ENCODE results near the gene CUTA.
"Not testable (repeated sequence)": the region's sequence is repeated elsewhere in the genome, so short reads cannot be mapped to it uniquely, and the experiment has no call there.

CUTA gene

DNA sequence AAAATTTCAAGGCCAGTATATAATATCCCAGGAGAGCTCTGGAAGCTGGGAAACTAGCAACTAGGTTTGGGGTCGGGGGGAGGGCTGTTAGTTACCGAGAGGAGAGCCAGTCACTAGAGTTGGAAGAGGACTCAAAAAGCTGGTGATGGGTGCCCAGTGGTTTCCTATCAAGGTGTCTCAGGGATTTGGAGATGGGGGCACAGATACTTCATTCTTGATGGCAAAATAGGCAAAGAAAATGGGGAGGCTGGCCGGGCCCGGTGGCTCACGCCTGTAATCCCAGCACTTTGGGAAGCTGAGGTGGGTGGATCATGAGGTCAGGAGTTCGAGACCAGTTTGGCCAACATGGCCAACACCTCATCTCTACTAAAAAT, 6.3 kb downstream of the CUTA start:
- TF ChIP-seq ZNF274 (IDR thresholded peaks at IDR 0.05; ENCODE audit: low read depth, low read length), result no peak
- H3K4me3 ChIP-seq (ENCODE audit: low read length), result peak overlapping the region; percentile 80

DNA sequence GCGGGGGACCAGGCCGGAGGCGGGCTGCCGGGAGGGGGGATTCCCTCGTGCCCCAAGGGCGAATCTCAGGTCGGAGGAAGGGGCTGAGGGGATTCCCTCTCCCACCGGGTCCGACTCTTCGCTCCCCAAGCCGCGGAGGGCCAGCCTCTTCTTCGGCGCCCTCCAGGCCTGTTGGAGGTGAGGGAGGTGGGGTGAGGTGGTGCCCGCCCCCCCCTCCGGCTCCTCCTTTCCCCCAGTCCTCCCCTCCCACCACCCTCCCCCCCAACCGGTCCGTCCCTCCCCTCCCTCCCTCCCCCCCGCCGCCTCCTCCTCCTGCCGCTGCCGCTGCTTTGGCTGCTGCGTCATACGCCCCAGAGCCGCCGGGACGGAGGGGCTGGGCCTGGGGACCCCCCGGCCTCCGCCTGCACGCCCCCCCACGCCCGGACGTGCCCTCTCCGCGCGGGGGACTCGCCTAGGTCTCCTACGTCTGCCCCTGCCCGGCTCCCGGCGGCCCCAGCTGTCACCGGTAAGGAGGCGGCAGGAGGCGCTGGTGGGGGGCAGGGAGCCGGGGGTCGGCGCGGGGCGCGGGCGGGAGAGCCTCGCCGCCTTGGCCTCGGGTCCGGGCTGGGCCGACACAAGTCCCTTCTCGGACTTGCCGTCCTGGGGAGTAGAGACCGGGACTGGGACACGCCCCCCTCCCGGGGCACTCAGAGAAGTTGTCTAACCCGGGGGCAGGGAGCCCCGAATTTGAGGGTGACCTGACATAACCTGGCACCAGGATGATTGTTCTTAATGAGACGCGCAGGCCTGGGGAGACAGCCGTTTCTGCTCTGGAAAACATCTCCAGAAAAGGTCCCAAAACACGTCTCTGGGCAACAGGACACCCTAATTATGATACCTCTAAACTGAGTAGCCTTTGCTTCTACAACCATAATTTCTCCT, 6.9 kb downstream of the CUTA start, which contains the start of gene PHF1:
TSS of gene PHF1 (plus strand) at position 304 of the 921 bp plus-strand sequence. CDS start 1,250 bp downstream, outside the sequence.
- H3K4me3 ChIP-seq (ENCODE audit: low read length), result peak within 1 kb of the TSS; percentile 80
- TF ChIP-seq ZNF274 (IDR thresholded peaks at IDR 0.05; ENCODE audit: low read depth, low read length), result no peak

DNA sequence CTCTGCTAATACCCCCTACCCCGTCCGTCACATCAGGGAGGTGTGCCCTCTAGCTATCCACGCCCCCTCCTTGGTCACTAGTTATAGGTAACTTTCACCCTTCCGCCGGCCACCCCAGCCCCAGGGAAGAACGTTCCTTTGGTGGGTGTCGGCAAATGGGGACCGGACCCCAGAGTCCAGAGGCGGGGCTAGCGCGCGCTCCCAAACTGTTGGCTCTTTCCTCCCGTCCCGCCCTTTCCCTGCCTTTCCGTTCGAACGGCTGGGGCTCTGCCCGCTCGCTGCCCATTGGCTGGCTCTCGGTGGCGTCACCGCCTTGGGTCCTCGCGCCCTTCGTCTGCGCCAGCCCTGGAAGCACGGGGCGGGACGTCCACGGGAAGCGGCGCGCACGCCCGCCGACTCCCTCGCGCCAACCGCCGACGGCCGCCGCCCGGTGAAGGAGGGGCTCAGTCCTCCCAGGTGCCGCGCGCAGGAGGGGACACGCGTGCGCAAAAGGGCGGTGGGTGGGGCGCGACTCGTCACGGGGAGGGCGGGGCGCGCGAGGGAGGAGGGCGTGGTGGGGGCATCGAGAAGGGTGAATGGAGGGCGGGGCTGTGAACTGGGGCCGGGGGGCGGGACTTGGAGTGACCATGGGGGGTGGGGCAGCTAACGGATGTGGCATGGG, 7.7 kb downstream of the CUTA start:
- peak overlapping the region; percentile 65; the same call in 1 of the 2 replicates for H3K4me3 ChIP-seq (ENCODE audit: low read length)

DNA sequence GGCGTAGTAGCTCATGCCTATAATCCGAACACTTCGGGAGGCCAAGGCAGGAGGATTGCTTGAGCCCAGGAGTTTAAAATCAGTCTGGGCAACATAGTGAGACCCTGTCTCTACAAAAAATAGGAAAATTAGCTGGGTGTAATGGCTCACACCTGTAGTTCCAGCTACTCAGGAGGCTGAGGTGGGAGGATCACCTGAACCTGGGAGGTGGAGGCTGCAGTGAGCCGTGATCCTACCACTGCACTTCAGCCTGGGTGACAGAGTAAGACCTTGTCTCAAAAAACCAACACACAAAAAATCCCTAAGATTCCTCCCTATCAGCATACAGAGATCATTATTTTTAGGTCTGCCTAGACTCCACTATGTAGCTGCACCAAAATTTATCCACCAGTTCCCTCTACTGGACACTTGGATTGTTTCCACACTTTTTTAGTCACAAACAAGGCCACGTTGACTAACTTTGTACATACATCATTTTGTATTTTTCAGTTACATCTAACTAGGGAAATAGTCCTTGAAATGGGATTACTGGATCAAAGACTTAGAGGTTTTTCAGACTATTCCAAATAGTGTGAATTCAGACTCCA, 10.7 kb downstream of the CUTA start:
- H3K4me3 ChIP-seq (ENCODE audit: low read length), result no peak overlapping the region
- TF ChIP-seq ZNF274 (IDR thresholded peaks at IDR 0.05; ENCODE audit: low read depth, low read length), result no peak

More for the DNA sequence above, 7.7 kb downstream of the CUTA start:
- TF ChIP-seq ZNF274 (IDR thresholded peaks at IDR 0.05; ENCODE audit: low read depth, low read length), result no peak

DNA sequence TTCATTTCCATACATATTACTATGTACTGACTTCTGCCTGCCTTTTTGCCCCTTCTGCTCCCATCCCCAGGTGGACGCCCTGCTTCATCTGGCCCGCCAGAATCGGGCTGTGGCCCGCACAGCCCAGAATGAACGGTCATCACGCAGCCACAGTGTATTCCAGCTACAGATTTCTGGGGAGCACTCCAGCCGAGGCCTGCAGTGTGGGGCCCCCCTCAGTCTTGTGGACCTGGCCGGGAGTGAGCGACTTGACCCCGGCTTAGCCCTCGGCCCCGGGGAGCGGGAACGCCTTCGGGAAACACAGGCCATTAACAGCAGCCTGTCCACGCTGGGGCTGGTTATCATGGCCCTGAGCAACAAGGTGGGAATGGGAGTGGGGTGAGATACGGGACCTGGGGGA, 11.8 kb downstream of the CUTA start:
- H3K4me3 ChIP-seq (ENCODE audit: low read length), result no peak overlapping the region
- no peak for TF ChIP-seq ZNF274 (IDR thresholded peaks at IDR 0.05; ENCODE audit: low read depth, low read length)

DNA sequence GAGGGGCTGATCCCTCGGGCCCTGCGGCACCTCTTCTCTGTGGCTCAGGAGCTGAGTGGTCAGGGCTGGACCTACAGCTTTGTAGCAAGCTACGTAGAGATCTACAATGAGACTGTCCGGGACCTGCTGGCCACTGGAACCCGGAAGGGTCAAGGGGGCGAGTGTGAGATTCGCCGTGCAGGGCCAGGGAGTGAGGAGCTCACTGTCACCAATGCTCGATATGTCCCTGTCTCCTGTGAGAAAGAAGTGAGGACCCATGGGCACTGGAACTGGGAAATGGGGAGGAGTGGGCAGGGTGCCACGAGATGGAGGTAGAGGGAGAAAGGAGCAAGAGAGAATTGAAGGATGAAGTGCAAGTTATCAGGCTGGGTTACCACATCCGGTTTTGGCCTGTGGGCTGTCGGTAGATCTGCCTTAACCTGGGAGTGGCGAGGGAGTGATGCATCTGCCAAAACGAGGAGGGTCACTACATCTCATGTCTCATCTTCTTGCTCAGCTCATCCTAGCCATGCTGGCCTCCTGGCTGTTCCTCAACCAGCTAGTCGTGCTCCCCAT, 12.4 kb downstream of the CUTA start:
- no peak overlapping the region for H3K4me3 ChIP-seq (ENCODE audit: low read length)
- no peak for TF ChIP-seq ZNF274 (IDR thresholded peaks at IDR 0.05; ENCODE audit: low read depth, low read length)

DNA sequence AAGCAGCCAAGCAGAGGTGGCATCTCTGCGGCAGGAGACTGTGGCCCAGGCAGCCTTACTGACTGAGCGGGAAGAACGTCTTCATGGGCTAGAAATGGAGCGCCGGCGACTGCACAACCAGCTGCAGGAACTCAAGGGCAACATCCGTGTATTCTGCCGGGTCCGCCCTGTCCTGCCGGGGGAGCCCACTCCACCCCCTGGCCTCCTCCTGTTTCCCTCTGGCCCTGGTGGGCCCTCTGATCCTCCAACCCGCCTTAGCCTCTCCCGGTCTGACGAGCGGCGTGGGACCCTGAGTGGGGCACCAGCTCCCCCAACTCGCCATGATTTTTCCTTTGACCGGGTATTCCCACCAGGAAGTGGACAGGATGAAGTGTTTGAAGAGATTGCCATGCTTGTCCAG, 13.0 kb downstream of the CUTA start:
- no peak overlapping the region for H3K4me3 ChIP-seq (ENCODE audit: low read length)
- no peak for TF ChIP-seq ZNF274 (IDR thresholded peaks at IDR 0.05; ENCODE audit: low read depth, low read length)

DNA sequence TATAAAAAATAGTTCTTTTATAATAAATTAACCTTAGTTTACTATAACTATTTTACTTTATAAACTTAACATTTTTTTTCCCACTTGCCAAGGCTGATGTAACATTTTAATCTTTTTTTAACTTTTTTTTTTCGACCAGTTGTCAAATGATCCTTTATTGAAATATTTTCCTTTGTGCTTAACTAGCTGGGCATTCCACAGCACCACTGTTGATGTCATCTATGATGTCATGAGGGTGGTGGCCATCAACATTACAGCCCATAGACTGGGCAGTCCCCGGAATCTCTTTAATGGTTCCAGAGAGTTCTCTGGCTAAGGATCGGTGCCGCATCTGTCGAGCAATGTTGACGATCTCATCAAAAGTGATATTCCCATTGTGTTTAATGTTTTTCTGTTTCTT, 18.0 kb downstream of the CUTA start:
- not testable (repeated sequence) for H3K4me3 ChIP-seq (ENCODE audit: low read length)

DNA sequence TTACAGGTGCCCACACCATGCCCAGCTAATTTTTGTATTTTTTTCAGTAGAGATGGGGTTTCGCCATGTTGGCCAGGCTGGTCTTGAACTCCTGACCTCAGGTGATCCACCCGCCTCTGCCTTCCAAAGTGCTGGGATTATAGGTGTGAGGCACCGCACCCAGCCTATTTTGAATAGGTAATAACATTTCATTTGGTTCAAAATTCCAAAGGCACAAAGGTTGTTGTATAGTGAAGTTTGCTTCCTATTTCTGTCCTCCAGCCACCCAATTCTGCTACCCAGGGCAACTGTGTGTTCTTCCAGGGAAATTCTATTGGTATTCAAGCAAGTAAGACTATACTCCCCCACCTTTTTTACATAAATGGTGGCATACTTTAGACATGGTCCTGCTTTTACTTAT, 19.3 kb downstream of the CUTA start:
- H3K4me3 ChIP-seq (ENCODE audit: low read length), result not testable (repeated sequence)

DNA sequence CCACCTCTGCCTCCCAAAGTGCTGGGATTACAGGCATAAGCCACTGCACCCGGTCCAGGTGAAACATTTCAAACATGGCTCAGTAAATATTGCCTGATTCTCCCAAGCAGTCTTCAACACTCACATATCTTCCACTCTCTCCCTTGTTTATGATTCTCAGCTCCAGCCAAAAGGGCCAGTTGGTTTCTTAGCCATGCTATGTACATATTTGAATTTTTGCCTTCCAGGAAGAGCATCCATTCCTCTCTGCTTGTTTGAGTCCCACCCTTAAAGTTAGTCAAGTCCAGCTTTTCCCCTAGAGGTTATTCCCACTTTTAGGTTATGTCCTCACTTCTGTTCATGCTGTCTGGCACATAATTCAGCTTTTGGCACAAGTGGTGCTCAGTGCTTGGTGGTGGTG, 20.4 kb downstream of the CUTA start:
- H3K4me3 ChIP-seq (ENCODE audit: low read length), result no peak overlapping the region
- no peak for TF ChIP-seq ZNF274 (IDR thresholded peaks at IDR 0.05; ENCODE audit: low read depth, low read length)

DNA sequence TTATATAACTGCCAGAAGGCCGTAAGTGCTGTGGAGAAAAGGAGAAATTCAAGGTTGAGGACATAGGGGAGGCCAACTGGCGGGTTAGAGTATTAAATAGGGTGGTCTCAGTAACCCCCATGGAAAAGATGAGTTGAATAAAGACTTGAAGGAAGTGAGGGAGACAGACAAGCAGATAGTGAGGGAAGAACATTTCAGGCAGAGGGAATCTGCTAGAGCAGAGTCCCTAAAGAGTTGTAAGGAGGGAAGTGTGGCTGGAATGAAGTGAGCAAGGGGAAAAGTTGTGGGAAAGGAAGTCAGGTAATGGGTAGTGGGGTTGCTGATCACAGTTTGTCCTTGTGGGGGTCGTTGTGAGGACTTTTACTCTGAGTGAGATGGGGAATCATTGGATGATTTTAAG, 24.9 kb downstream of the CUTA start:
- no peak for TF ChIP-seq ZNF274 (IDR thresholded peaks at IDR 0.05; ENCODE audit: low read depth, low read length)
- peak overlapping the region; percentile 97 for H3K4me3 ChIP-seq (ENCODE audit: low read length)

DNA sequence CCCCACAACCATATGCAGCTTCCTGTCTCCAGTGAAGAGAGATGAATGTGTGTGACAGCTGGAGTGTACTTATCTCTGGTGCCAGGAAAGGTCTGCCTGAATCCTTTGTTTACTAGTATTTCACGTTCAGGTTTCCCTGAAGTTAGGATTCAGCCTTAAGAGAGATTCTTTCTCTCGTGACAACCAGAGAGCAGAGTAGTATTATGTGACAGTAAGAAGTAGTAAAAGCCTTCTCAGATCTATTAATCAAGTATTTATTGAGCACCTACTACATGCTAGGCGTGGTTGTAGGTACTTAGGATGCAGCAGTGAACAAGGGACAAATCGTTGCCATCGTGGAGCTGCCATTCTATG, 25.3 kb downstream of the CUTA start:
- no peak for TF ChIP-seq ZNF274 (IDR thresholded peaks at IDR 0.05; ENCODE audit: low read depth, low read length)
- peak overlapping the region; percentile 97 for H3K4me3 ChIP-seq (ENCODE audit: low read length)

DNA sequence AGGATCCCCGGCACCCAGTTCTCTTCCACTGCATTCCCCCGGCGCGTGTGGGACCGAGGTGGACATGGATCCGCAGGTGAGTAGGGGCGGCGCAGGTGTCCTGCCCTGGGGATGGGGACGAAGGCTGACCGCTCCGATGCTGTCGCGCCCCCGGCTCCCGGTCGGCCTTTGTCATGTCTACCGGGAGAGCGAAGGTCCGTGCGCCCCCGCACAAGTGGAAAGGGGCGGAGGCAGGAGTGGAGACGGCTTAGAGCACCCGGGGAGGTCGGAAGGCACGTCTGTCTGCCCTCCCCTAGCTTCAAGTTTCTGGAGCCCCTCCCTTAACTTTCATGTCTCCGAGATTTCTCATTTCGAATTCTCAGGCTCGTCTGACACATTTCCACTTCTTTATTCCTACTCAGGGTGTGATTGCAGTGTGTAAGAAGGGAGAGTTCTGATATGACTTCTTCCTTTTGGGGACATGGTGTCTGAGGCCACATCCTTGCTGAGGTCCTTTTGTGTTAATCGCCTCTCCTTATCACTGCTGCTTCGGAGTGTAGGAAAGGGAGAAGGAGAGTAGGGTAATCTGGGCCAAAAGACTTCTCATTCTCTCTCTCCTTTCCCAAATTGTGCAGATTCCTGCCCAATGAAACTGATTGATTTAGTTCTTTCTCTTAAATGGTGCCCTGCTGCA, 25.8 kb downstream of the CUTA start:
- peak overlapping the region; percentile 97 for H3K4me3 ChIP-seq (ENCODE audit: low read length)
- no peak for TF ChIP-seq ZNF274 (IDR thresholded peaks at IDR 0.05; ENCODE audit: low read depth, low read length)

DNA sequence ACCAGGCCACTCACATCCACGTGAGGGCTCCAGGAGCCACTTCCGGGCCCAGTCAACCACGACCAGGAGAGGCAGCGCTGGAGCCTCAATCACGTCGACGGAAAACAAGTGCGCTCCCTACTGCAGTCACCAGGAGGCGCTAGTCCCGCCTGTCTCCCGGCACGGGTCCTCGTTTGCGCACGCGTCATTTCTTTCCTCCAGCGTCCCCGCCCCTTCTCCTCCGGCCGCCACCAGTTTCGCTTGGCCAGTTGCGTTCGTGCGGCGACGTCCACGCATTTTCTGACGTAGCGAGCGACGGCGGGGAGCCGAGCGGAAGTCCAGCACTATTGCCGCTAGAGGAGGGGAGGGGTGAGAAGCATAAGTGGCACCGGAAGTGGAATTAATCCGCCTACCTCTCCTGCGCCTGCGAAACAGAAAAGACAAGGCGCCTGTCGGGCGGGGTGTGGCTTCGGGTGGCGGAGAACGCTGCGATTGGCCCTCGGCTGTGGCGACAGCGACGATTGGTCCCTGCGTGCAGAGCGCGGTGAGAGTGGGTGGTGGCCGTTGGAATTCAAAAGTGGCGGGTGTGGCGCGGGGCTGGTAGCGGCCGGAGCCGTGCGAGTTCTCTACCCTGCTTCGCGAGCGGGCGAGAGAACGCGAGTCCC, 26.5 kb downstream of the CUTA start, which contains the start of gene KIFC1:
TSS of gene KIFC1 (plus strand) at position 546 of the 644 bp plus-strand sequence. CDS start 163 bp downstream, outside the sequence.
- TF ChIP-seq ZNF274 (IDR thresholded peaks at IDR 0.05; ENCODE audit: low read depth, low read length), result no peak
- H3K4me3 ChIP-seq (ENCODE audit: low read length), result peak within 1 kb of the TSS; percentile 97
